NB4 (cell line): ENCODE data around the gene TMEM135.

ENCODE experiments used
- DNase-seq: peaks from one replicate; pipeline ENCODE4 v3.0.0; 2010; ENCODE audit warnings: low read depth
- H3K4me3 ChIP-seq: one replicate; pipeline ENCODE4 v1.5.1; 2011; ENCODE audit warnings: mild to moderate bottlenecking, low read depth, low read length, moderate library complexity
- MYC ChIP-seq: IDR thresholded peaks from 2 replicates; pipeline ENCODE4 v1.6.1; 2011; ENCODE audit warnings: low read depth, low read length
- POLR2A ChIP-seq: IDR thresholded peaks from 2 replicates; pipeline ENCODE4 v1.6.1; 2011; ENCODE audit warnings: mild to moderate bottlenecking; ENCODE audit not compliant: insufficient read length; ENCODE audit errors: extremely low read depth
- TF ChIP-seq, protein P1 (sequence below): IDR thresholded peaks from one replicate; pipeline ENCODE4 v1.5.1; 2012; ENCODE audit warnings: low read depth, low read length
- TF ChIP-seq, protein P2 (sequence below): IDR thresholded peaks from 2 replicates; pipeline ENCODE4 v1.6.1; 2011; ENCODE audit warnings: low read depth, low read length

The TMEM135 gene

DNA sequence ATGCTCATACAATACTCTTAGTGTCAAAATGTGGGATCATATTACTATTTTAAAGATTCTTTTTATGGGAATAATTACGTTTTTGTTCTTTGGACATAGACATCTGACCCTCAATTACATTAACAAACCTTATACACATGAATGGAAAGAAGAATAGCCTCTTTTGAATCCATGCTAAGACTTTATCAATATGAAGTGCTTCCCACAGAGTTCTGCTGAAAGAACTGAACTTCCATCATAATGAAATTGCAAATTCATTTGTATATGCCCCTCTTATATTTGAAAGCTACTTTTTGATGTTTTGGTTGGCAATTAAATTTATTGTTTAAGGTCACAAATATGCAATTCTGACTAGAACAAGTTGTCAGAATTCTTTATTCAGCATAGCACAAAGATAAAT lies 254.9 kb downstream of the TMEM135 start:
- no peak for TF ChIP-seq POLR2A
- TF ChIP-seq, protein P1, sequence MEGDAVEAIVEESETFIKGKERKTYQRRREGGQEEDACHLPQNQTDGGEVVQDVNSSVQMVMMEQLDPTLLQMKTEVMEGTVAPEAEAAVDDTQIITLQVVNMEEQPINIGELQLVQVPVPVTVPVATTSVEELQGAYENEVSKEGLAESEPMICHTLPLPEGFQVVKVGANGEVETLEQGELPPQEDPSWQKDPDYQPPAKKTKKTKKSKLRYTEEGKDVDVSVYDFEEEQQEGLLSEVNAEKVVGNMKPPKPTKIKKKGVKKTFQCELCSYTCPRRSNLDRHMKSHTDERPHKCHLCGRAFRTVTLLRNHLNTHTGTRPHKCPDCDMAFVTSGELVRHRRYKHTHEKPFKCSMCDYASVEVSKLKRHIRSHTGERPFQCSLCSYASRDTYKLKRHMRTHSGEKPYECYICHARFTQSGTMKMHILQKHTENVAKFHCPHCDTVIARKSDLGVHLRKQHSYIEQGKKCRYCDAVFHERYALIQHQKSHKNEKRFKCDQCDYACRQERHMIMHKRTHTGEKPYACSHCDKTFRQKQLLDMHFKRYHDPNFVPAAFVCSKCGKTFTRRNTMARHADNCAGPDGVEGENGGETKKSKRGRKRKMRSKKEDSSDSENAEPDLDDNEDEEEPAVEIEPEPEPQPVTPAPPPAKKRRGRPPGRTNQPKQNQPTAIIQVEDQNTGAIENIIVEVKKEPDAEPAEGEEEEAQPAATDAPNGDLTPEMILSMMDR: no peak
- DNase-seq: no peak
- H3K4me3 ChIP-seq: no peak overlapping the region

DNA sequence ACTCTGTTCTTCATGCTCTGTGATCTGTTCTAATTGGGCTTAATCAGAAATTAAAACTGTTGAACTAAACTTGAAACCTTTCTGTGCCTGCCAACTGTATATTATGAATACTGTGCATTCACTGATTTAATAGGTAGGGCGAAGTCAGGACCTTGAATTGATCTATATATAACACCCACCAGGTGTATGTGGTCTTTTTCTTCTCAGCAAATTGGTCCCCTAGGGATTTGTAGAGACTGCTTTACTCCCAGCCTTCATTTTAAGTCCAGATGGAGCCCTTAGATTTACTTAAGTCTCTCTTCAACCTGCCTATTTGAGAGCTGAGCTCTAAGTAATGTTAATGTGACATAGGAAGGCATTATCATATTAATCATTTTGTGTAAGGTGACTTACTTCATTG lies 257.5 kb downstream of the TMEM135 start:
- no peak for DNase-seq
- TF ChIP-seq, protein P2, sequence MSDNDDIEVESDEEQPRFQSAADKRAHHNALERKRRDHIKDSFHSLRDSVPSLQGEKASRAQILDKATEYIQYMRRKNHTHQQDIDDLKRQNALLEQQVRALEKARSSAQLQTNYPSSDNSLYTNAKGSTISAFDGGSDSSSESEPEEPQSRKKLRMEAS: no peak
- no peak for TF ChIP-seq POLR2A
- TF ChIP-seq MYC: no peak

DNA sequence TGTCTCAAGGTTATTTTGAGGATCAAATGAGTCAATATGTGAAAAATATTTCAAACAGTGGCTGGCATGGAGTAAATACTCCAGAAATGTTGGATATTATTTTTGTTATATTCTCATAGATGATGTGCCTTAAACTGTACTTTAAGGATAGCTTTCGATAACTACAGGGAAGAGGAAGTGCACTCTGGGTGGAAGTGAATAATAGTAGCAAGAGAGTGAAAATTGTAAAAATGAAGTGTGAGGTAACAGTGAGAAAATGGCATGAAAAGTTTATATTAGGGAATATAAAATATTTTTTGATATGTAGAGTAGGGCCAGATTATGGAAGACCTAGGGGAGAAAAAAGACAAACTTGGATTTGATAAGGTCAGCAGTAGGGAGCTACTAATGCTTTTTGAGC lies 258.9 kb downstream of the TMEM135 start:
- DNase-seq: no peak
- no peak overlapping the region for H3K4me3 ChIP-seq
- TF ChIP-seq POLR2A: no peak
- TF ChIP-seq MYC: no peak
- TF ChIP-seq, protein P2: no peak
- TF ChIP-seq, protein P1: no peak

More for the DNA sequence above, 257.5 kb downstream of the TMEM135 start:
- H3K4me3 ChIP-seq: no peak overlapping the region

DNA sequence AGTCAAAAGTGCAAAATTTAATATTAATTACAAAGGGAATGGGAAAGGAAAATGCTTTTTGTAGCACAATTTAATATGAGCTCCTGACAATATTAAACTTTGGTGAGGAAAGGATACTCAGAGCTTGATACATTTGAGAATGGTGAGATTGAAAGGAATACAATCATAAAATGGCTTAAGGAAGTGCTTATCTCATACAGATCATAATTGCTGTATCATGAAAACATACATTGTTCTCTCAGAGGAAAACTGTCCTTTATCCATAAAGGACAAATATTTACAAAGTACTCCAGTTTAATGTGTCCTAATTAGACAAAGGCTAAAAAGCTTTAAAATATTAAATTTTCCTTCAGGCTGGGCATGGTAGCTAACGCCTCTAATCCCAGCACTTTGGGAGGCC lies 260.4 kb downstream of the TMEM135 start:
- no peak overlapping the region for H3K4me3 ChIP-seq
- DNase-seq: no peak
- TF ChIP-seq, protein P1: no peak
- TF ChIP-seq POLR2A (no peak), MYC (no peak)
- TF ChIP-seq, protein P2: no peak

DNA sequence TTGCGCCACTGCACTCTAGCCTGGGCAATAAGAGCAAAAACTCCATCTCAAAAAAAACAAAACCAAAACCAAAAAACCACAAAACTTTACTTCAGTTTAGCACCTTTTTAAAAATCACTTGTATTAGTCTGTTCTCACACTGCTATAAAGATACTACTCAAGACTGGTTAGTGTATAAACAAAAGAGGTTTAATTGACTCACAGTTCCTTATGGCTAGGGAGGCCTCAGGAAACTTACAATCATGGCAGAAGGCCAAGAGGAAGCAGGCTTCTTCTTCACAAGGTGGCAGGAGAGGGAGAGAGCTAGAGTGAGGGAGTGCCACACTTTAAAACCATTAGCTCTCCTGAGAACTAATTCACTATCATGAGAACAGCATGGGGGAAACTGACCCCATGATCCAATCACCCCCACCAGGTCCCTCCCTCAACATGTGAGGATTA lies 261.3 kb downstream of the TMEM135 start:
- TF ChIP-seq POLR2A: no peak
- TF ChIP-seq, protein P2: no peak
- TF ChIP-seq, protein P1: no peak
- TF ChIP-seq MYC: no peak
- peak; percentile 33 for DNase-seq
- H3K4me3 ChIP-seq: no peak overlapping the region

DNA sequence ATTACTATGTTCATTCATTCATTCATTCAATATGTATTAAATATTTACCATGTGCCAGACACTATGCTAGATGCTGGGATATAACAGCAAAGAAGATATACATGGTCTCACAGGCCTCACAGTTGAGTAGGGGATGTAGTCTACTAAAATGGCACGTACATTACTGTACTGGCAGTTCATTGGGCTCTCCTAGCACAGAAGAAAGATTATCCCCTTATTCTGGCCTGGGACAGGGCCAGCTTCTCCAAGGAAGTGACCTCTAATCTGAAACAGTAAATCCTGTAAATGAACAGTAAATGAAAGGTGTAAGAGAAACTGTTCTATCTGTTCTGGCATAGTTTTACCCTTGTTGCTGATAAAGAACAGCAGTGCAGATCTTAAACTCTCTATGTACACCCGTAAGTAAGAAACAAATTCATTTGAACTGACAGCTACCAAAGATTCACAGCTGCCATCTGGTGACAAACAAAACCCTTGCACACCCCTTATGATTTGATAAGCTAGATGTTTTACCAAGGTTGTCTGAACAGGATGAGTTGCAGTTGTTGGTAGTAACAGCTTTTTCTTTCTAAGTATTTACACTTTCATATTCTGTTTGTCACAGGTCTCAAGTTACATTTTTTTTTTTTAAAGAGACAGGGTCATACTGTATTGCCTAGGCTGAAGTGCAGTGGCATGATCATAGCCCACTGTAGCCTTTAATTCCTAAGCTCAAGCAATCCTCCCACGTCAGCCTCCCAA lies 263.1 kb downstream of the TMEM135 start:
- DNase-seq: no peak
- H3K4me3 ChIP-seq: no peak overlapping the region
- TF ChIP-seq MYC: no peak
- TF ChIP-seq, protein P2: no peak
- no peak for TF ChIP-seq POLR2A
- TF ChIP-seq, protein P1: no peak
